ENCODE measurements around the gene SOX11.
"Not testable (repeated sequence)": the region's sequence is repeated elsewhere in the genome, so short reads cannot be mapped to it uniquely, and the experiment has no call there.

Gene SOX11

GRCh38 chr2:5691985-5692529 is at the start of gene SOX11:
TSS of gene SOX11 (plus strand) at chr2:5692384. CDS start at chr2:5692722, 338 bp downstream.
- H3K27me3 ChIP-seq (ENCODE audit: insufficient read depth, low read length): no peaks in the 10 kb centered on the region

GRCh38 chr2:5652734-5653133 is 39.5 kb upstream of the SOX11 start:
- not testable (repeated sequence) for H3K27ac ChIP-seq (ENCODE audit: low read depth, low read length, poor library complexity, severe bottlenecking); H2AFZ ChIP-seq (ENCODE audit: low read length); H3K4me1 ChIP-seq (ENCODE audit: insufficient read depth, low read length, severe bottlenecking); H4K20me1 ChIP-seq (ENCODE audit: insufficient read depth, low read length); H3K79me2 ChIP-seq (ENCODE audit: insufficient read depth, low read length); H3K27me3 ChIP-seq (ENCODE audit: insufficient read depth, low read length); H3K9me3 ChIP-seq (ENCODE audit: low read length); H3K9me2 ChIP-seq (ENCODE audit: low read depth, low read length); H3F3A ChIP-seq (ENCODE audit: insufficient read depth, low read length); H3K9ac ChIP-seq (ENCODE audit: low read length); H3K4me3 ChIP-seq (ENCODE audit: low read depth, low read length, poor library complexity, severe bottlenecking); H3K36me3 ChIP-seq (ENCODE audit: insufficient read depth, low read length); H3K4me2 ChIP-seq (ENCODE audit: low read length)

More at GRCh38 chr2:5691985-5692529, at the start of gene SOX11:
- H3F3A ChIP-seq (ENCODE audit: insufficient read depth, low read length): no peaks in the 10 kb centered on the region
- no peak within 1 kb of the TSS for H3K27ac ChIP-seq (ENCODE audit: low read depth, low read length, poor library complexity, severe bottlenecking)
- no peaks in the 10 kb centered on the region for H4K20me1 ChIP-seq (ENCODE audit: insufficient read depth, low read length)
- H3K4me2 ChIP-seq (ENCODE audit: low read length): no peak within 1 kb of the TSS
- H3K9me2 ChIP-seq (ENCODE audit: low read depth, low read length): no peaks in the 10 kb centered on the region
- no peak within 1 kb of the TSS for H3K4me3 ChIP-seq (ENCODE audit: low read depth, low read length, poor library complexity, severe bottlenecking)
- no peak within 1 kb of the TSS for H2AFZ ChIP-seq (ENCODE audit: low read length)
- no peaks in the 10 kb centered on the region for H3K9me3 ChIP-seq (ENCODE audit: low read length)
- H3K79me2 ChIP-seq (ENCODE audit: insufficient read depth, low read length): no peaks in the 10 kb centered on the region
- H3K4me1 ChIP-seq (ENCODE audit: insufficient read depth, low read length, severe bottlenecking): no peaks in the 10 kb centered on the region
- H3K36me3 ChIP-seq (ENCODE audit: insufficient read depth, low read length): no peaks in the 10 kb centered on the region
- no peak for TF ChIP-seq CTCF (IDR thresholded peaks at IDR 0.05; ENCODE audit: low read length)
- no peak for TF ChIP-seq EZH2 (IDR thresholded peaks at IDR 0.05; ENCODE audit: borderline replicate concordance, low read length)
- no peak within 1 kb of the TSS for H3K9ac ChIP-seq (ENCODE audit: low read length)

- not testable (repeated sequence) for H3K4me1 ChIP-seq (ENCODE audit: insufficient read depth, low read length, severe bottlenecking); H3K4me2 ChIP-seq (ENCODE audit: low read length); H3K9me2 ChIP-seq (ENCODE audit: low read depth, low read length); H3K9me3 ChIP-seq (ENCODE audit: low read length); H3K36me3 ChIP-seq (ENCODE audit: insufficient read depth, low read length); H3K27me3 ChIP-seq (ENCODE audit: insufficient read depth, low read length); H3K27ac ChIP-seq (ENCODE audit: low read depth, low read length, poor library complexity, severe bottlenecking); H3K9ac ChIP-seq (ENCODE audit: low read length); H3F3A ChIP-seq (ENCODE audit: insufficient read depth, low read length); H3K79me2 ChIP-seq (ENCODE audit: insufficient read depth, low read length); H2AFZ ChIP-seq (ENCODE audit: low read length); H3K4me3 ChIP-seq (ENCODE audit: low read depth, low read length, poor library complexity, severe bottlenecking); H4K20me1 ChIP-seq (ENCODE audit: insufficient read depth, low read length)
Measured at GRCh38 chr2:5653756-5654155, 38.4 kb upstream of the SOX11 start.

- H3K4me2 ChIP-seq (ENCODE audit: low read length): no peak overlapping the region
- no peak overlapping the region for H2AFZ ChIP-seq (ENCODE audit: low read length)
- no peaks in the 10 kb centered on the region for H4K20me1 ChIP-seq (ENCODE audit: insufficient read depth, low read length)
- no peak overlapping the region for H3K4me3 ChIP-seq (ENCODE audit: low read depth, low read length, poor library complexity, severe bottlenecking)
- no peaks in the 10 kb centered on the region for H3K27me3 ChIP-seq (ENCODE audit: insufficient read depth, low read length)
- no peaks in the 10 kb centered on the region for H3K36me3 ChIP-seq (ENCODE audit: insufficient read depth, low read length)
- no peaks in the 10 kb centered on the region for H3F3A ChIP-seq (ENCODE audit: insufficient read depth, low read length)
- no peaks in the 10 kb centered on the region for H3K79me2 ChIP-seq (ENCODE audit: insufficient read depth, low read length)
- H3K9me2 ChIP-seq (ENCODE audit: low read depth, low read length): no peaks in the 10 kb centered on the region
- no peaks in the 10 kb centered on the region for H3K4me1 ChIP-seq (ENCODE audit: insufficient read depth, low read length, severe bottlenecking)
- TF ChIP-seq EZH2 (IDR thresholded peaks at IDR 0.05; ENCODE audit: borderline replicate concordance, low read length): no peak
- no peak for TF ChIP-seq CTCF (IDR thresholded peaks at IDR 0.05; ENCODE audit: low read length)
- no peaks in the 10 kb centered on the region for H3K9me3 ChIP-seq (ENCODE audit: low read length)
- no peak overlapping the region for H3K9ac ChIP-seq (ENCODE audit: low read length)
- no peak overlapping the region for H3K27ac ChIP-seq (ENCODE audit: low read depth, low read length, poor library complexity, severe bottlenecking)
Measured at GRCh38 chr2:5657231-5657630, 35.0 kb upstream of the SOX11 start.
